ENCODE data around the gene BEND5.

DNA sequence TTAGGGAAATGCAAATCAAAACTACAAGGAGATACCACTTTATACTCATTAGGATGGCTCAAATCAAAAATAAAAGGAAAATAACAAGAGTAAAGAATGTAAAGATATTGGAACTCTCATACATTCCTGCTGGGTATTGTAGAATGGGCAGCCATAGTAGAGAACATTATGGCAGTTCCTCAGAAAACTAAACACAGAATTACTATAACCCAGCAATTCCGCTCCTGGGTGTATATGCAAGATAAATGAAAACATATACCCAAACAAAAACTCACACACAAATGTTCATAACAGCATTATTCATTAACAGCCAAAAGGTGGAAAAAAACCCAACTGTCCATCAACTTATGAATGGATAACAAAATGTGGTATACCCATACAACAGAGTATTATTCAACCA is 11.4 kb downstream of the BEND5 start:
- TF ChIP-seq, protein P1, sequence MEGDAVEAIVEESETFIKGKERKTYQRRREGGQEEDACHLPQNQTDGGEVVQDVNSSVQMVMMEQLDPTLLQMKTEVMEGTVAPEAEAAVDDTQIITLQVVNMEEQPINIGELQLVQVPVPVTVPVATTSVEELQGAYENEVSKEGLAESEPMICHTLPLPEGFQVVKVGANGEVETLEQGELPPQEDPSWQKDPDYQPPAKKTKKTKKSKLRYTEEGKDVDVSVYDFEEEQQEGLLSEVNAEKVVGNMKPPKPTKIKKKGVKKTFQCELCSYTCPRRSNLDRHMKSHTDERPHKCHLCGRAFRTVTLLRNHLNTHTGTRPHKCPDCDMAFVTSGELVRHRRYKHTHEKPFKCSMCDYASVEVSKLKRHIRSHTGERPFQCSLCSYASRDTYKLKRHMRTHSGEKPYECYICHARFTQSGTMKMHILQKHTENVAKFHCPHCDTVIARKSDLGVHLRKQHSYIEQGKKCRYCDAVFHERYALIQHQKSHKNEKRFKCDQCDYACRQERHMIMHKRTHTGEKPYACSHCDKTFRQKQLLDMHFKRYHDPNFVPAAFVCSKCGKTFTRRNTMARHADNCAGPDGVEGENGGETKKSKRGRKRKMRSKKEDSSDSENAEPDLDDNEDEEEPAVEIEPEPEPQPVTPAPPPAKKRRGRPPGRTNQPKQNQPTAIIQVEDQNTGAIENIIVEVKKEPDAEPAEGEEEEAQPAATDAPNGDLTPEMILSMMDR (IDR thresholded peaks at IDR 0.05), result no peak
- no peak for TF ChIP-seq EP300 (IDR thresholded peaks at IDR 0.05)
- TF ChIP-seq POLR2A (IDR thresholded peaks at IDR 0.05), result no peak

Data from ovary (tissue), 3 donors.